ENCODE measurements around the gene AARS2.
A peak's percentile ranks its signal among the peaks of the same experiment; 100 is the strongest.

Gene AARS2

DNA sequence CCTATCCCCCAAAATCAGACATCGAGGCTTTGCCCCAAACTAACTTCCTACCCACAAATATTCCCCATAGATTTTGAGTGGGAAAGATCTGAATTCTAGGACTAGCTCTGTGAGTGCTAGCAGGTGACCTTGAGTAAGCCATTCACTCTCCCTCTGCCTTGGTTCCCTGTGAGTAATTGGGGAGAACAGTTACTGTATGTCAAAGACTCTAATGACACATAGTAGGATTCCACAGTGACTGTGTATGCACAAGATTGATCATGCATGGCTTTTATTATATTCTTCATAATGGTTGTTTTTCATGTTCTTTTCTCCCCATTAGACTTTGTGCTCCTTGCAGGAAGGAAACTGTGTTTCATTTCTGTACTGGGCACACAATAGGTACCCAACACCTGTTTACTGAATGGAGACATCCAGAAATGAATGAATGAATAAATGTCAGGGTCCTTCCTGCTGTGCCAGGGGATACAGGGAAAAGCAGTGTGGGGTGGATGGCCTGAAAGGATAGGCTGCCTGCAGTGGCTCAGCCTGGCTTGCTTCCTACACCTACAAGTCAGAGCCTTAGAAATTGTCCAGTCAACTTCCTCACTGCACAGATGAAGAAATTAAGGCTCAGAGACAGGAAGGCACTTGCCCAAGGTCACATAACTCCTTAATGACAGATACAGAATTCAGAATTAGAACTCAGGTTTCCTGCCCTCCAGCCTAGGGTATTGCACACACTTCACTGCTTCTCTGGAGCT is 43.8 kb downstream of the AARS2 start:
- H3K36me3 ChIP-seq (ENCODE audit: control insufficient read depth in 1 of 2, insufficient read depth in 2 of 2, low read depth in 1 of 2, low read length in 2 of 2) = no peaks in the 10 kb centered on the region
- peaks cover 5% of the 10 kb centered on the region for H3K4me1 ChIP-seq (ENCODE audit: control insufficient read depth, insufficient read depth, low read depth, low read length)
- H3K4ac ChIP-seq (ENCODE audit: low read depth in 1 of 2, low read length in 2 of 2) = no peak overlapping the region
- no peak overlapping the region for H3K23ac ChIP-seq (ENCODE audit: low read length in 2 of 2)
- H2BK12ac ChIP-seq (ENCODE audit: low read length in 2 of 2) = no peak overlapping the region
- H3K27me3 ChIP-seq (ENCODE audit: control insufficient read depth in 1 of 2, insufficient read depth in 1 of 2, low read length in 2 of 2) = peaks cover 56 to 63% of the 10 kb centered on the region in 2 experiments
- no peak overlapping the region for H2AK5ac ChIP-seq (ENCODE audit: low read length, severe bottlenecking)
- H2BK5ac ChIP-seq (ENCODE audit: low read depth, low read length, poor library complexity, severe bottlenecking) = no peak overlapping the region
- H3K9ac ChIP-seq (ENCODE audit: low read length) = no peak overlapping the region
- H3K4me2 ChIP-seq (ENCODE audit: low read length, poor library complexity, severe bottlenecking) = no peak overlapping the region
- H3K79me1 ChIP-seq (replicated peaks; ENCODE audit: low read length, poor library complexity, severe bottlenecking) = no peaks in the 10 kb centered on the region
- H3K18ac ChIP-seq (ENCODE audit: low read depth in 1 of 2, low read length in 2 of 2) = no peak overlapping the region
- H4K91ac ChIP-seq (ENCODE audit: low read length) = no peak overlapping the region
- H3K14ac ChIP-seq (ENCODE audit: low read length in 2 of 2) = no peak overlapping the region
- no peak overlapping the region for H4K8ac ChIP-seq (ENCODE audit: low read length)
- no peak overlapping the region for H3K27ac ChIP-seq (ENCODE audit: low read length, poor library complexity, severe bottlenecking)
- no peaks in the 10 kb centered on the region for H3K9me3 ChIP-seq (ENCODE audit: control insufficient read depth, low read length)
- H2BK15ac ChIP-seq (ENCODE audit: low read depth, poor library complexity, severe bottlenecking) = no peak overlapping the region
- H2BK120ac ChIP-seq (ENCODE audit: low read depth, low read length) = no peak overlapping the region
- no peak overlapping the region for H3K4me3 ChIP-seq (ENCODE audit: insufficient read depth in 1 of 2, low read depth in 1 of 2, low read length in 2 of 2)
- no CpG with 5 or more reads among the region's 1 CpG for WGBS
- no peak overlapping the region for H2AFZ ChIP-seq (ENCODE audit: low read depth, low read length)
- no peak for DNase-seq

DNA sequence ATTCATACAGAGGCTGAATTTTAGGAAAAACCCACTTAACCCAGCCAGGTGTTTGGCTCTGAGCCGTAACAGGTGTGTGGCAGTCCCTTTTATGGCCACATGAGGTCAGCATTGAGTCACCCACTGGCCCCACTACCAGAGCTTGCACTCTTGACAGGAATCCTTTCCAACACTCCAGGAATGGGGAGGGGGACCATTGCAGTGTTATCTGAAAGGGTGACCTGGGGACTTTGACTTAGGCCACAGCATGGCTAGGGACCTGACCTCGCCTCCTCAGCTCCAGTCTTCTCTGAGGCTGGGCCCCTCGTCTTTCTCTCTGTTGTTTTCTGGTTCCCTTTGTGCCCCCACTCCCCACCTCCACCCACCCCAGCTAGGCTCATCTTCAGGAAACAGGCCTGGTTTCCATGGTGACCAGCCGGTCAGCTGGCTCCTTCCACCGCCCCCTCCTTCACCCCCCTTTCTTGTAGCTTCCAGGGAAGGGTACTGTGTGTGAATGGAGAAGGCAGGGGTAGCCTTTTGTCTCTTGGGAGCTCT is 45.0 kb downstream of the AARS2 start:
- no peak overlapping the region for H4K91ac ChIP-seq (ENCODE audit: low read length)
- no peak overlapping the region for H2AK5ac ChIP-seq (ENCODE audit: low read length, severe bottlenecking)
- peaks cover 4% of the 10 kb centered on the region for H3K79me1 ChIP-seq (replicated peaks; ENCODE audit: low read length, poor library complexity, severe bottlenecking)
- no peak overlapping the region for H2AFZ ChIP-seq (ENCODE audit: low read depth, low read length)
- peaks cover 44 to 53% of the 10 kb centered on the region in 2 experiments for H3K27me3 ChIP-seq (ENCODE audit: control insufficient read depth in 1 of 2, insufficient read depth in 1 of 2, low read length in 2 of 2)
- no peak overlapping the region for H3K23ac ChIP-seq (ENCODE audit: low read length in 2 of 2)
- DNase-seq = peak; percentile 47
- no peak overlapping the region for H3K18ac ChIP-seq (ENCODE audit: low read depth in 1 of 2, low read length in 2 of 2)
- H3K4me3 ChIP-seq (ENCODE audit: insufficient read depth in 1 of 2, low read depth in 1 of 2, low read length in 2 of 2) = no peak overlapping the region
- WGBS = 0% methylated on average over 3 of the region's 5 CpGs
- no peak overlapping the region for H3K14ac ChIP-seq (ENCODE audit: low read length in 2 of 2)
- H3K9ac ChIP-seq (ENCODE audit: low read length) = no peak overlapping the region
- H3K27ac ChIP-seq (ENCODE audit: low read length, poor library complexity, severe bottlenecking) = no peak overlapping the region
- H2BK12ac ChIP-seq (ENCODE audit: low read length in 2 of 2) = no peak overlapping the region
- no peak overlapping the region for H2BK120ac ChIP-seq (ENCODE audit: low read depth, low read length)
- no peak overlapping the region for H2BK5ac ChIP-seq (ENCODE audit: low read depth, low read length, poor library complexity, severe bottlenecking)
- H3K4me2 ChIP-seq (ENCODE audit: low read length, poor library complexity, severe bottlenecking) = no peak overlapping the region
- no peak overlapping the region for H3K4ac ChIP-seq (ENCODE audit: low read depth in 1 of 2, low read length in 2 of 2)
- H3K36me3 ChIP-seq (ENCODE audit: control insufficient read depth in 1 of 2, insufficient read depth in 2 of 2, low read depth in 1 of 2, low read length in 2 of 2) = no peaks in the 10 kb centered on the region
- no peak overlapping the region for H2BK15ac ChIP-seq (ENCODE audit: low read depth, poor library complexity, severe bottlenecking)
- H3K4me1 ChIP-seq (ENCODE audit: control insufficient read depth, insufficient read depth, low read depth, low read length) = peaks cover 17% of the 10 kb centered on the region
- H3K9me3 ChIP-seq (ENCODE audit: control insufficient read depth, low read length) = no peaks in the 10 kb centered on the region
- no peak overlapping the region for H4K8ac ChIP-seq (ENCODE audit: low read length)

- WGBS = 73% methylated on average over 10 of the region's 10 CpGs
- H3K9me3 ChIP-seq (ENCODE audit: control insufficient read depth, low read length) = no peaks in the 10 kb centered on the region
- H3K4me1 ChIP-seq (ENCODE audit: control insufficient read depth, insufficient read depth, low read depth, low read length) = peaks cover 26% of the 10 kb centered on the region
Measured at GRCh38 chr6:44267252-44267651, 45.9 kb downstream of the AARS2 start.

DNA sequence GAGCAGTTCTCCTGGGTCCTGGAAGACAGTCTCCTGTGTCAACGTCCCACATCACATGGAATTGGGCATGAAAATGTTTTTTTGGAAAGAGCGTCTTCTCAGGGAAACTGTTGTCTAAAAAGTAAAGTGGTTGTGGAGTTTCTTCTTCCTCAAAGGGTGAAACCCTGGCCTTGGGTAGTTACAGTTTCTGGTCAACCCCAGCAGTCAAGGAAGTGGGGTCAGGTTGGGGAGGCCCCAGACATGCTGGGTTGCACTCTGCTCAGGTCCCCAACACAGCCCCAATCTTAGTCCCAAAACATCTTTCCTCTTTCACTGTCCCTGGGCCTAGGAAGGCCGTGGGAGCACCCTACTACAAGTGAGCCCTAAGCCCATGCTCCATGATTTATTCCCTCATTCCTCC is 46.8 kb downstream of the AARS2 start:
- Histone ChIP-seq H3K4ac (ENCODE audit: low read depth in 1 of 2, low read length in 2 of 2) (no peak overlapping the region), H3K23ac (ENCODE audit: low read length in 2 of 2) (no peak overlapping the region), H2BK120ac (ENCODE audit: low read depth, low read length) (no peak overlapping the region), H3K4me1 (ENCODE audit: control insufficient read depth, insufficient read depth, low read depth, low read length) (peaks cover 33% of the 10 kb centered on the region), H2BK15ac (ENCODE audit: low read depth, poor library complexity, severe bottlenecking) (no peak overlapping the region), H2BK12ac (ENCODE audit: low read length in 2 of 2) (no peak overlapping the region), H3K9ac (ENCODE audit: low read length) (no peak overlapping the region), H3K9me3 (ENCODE audit: control insufficient read depth, low read length) (no peaks in the 10 kb centered on the region), H3K36me3 (ENCODE audit: control insufficient read depth in 1 of 2, insufficient read depth in 2 of 2, low read depth in 1 of 2, low read length in 2 of 2) (peaks cover 3 to 13% of the 10 kb centered on the region in 2 experiments), H3K4me3 (ENCODE audit: insufficient read depth in 1 of 2, low read depth in 1 of 2, low read length in 2 of 2) (no peak overlapping the region), H3K14ac (ENCODE audit: low read length in 2 of 2) (no peak overlapping the region), H2AFZ (ENCODE audit: low read depth, low read length) (no peak overlapping the region), H3K79me1 (replicated peaks; ENCODE audit: low read length, poor library complexity, severe bottlenecking) (peaks cover 13% of the 10 kb centered on the region), H2BK5ac (ENCODE audit: low read depth, low read length, poor library complexity, severe bottlenecking) (no peak overlapping the region), H3K4me2 (ENCODE audit: low read length, poor library complexity, severe bottlenecking) (no peak overlapping the region), H3K27me3 (ENCODE audit: control insufficient read depth in 1 of 2, insufficient read depth in 1 of 2, low read length in 2 of 2) (peaks cover 26 to 35% of the 10 kb centered on the region in 2 experiments), H3K27ac (ENCODE audit: low read length, poor library complexity, severe bottlenecking) (no peak overlapping the region), H2AK5ac (ENCODE audit: low read length, severe bottlenecking) (no peak overlapping the region), H4K91ac (ENCODE audit: low read length) (no peak overlapping the region), H4K8ac (ENCODE audit: low read length) (no peak overlapping the region), H3K18ac (ENCODE audit: low read depth in 1 of 2, low read length in 2 of 2) (no peak overlapping the region)
- no peak for DNase-seq
- 94% methylated on average over 3 of the region's 3 CpGs for WGBS

More at GRCh38 chr6:44267252-44267651, 45.9 kb downstream of the AARS2 start:
- no peak for DNase-seq
- no peak overlapping the region for H3K14ac ChIP-seq (ENCODE audit: low read length in 2 of 2)
- no peak overlapping the region for H3K27ac ChIP-seq (ENCODE audit: low read length, poor library complexity, severe bottlenecking)
- H3K4ac ChIP-seq (ENCODE audit: low read depth in 1 of 2, low read length in 2 of 2) = no peak overlapping the region
- peaks cover 0 to 4% of the 10 kb centered on the region in 2 experiments for H3K36me3 ChIP-seq (ENCODE audit: control insufficient read depth in 1 of 2, insufficient read depth in 2 of 2, low read depth in 1 of 2, low read length in 2 of 2)
- no peak overlapping the region for H2BK15ac ChIP-seq (ENCODE audit: low read depth, poor library complexity, severe bottlenecking)
- no peak overlapping the region for H2BK120ac ChIP-seq (ENCODE audit: low read depth, low read length)
- H3K27me3 ChIP-seq (ENCODE audit: control insufficient read depth in 1 of 2, insufficient read depth in 1 of 2, low read length in 2 of 2) = peaks cover 35 to 44% of the 10 kb centered on the region in 2 experiments
- H3K9ac ChIP-seq (ENCODE audit: low read length) = no peak overlapping the region
- no peak overlapping the region for H3K4me2 ChIP-seq (ENCODE audit: low read length, poor library complexity, severe bottlenecking)
- no peak overlapping the region for H2AFZ ChIP-seq (ENCODE audit: low read depth, low read length)
- no peak overlapping the region for H3K4me3 ChIP-seq (ENCODE audit: insufficient read depth in 1 of 2, low read depth in 1 of 2, low read length in 2 of 2)
- no peak overlapping the region for H2BK12ac ChIP-seq (ENCODE audit: low read length in 2 of 2)
- no peak overlapping the region for H3K23ac ChIP-seq (ENCODE audit: low read length in 2 of 2)
- no peak overlapping the region for H4K8ac ChIP-seq (ENCODE audit: low read length)
- peaks cover 4% of the 10 kb centered on the region for H3K79me1 ChIP-seq (replicated peaks; ENCODE audit: low read length, poor library complexity, severe bottlenecking)
- H4K91ac ChIP-seq (ENCODE audit: low read length) = no peak overlapping the region
- H2AK5ac ChIP-seq (ENCODE audit: low read length, severe bottlenecking) = no peak overlapping the region
- H2BK5ac ChIP-seq (ENCODE audit: low read depth, low read length, poor library complexity, severe bottlenecking) = no peak overlapping the region
- no peak overlapping the region for H3K18ac ChIP-seq (ENCODE audit: low read depth in 1 of 2, low read length in 2 of 2)

Measured in mesenchymal stem cell (in vitro differentiated cells and primary cell).